Breast epithelium (tissue), 4 donors: Measurements from ENCODE around the gene STAT4. TPM values are rescaled to one million over a fixed set of nuclear protein-coding genes. Genes with fewer than 3 reads are reported as not detected.

Source experiments
- DNase-seq, 2 donors: peaks; one replicate each; pipeline ENCODE4 v3.0.0-alpha.2; 2019; ENCODE audit warnings: low spot score in 2 of 2
- H3K27ac ChIP-seq, 2 donors: fragments of 200-600 bp; sonication (generic) in 1 of 2; one replicate each; pipeline ENCODE4 v1.5.1; 2016 to 2019; ENCODE audit warnings: mild to moderate bottlenecking in 1 of 2
- H3K27me3 ChIP-seq, 2 donors: fragments of 200-600 bp; sonication (generic) in 1 of 2; one replicate each; pipeline versions ENCODE4 v1.5.1 to v1.6.0; 2017 to 2019; ENCODE audit warnings: control low read depth in 1 of 2, mild to moderate bottlenecking in 1 of 2
- H3K36me3 ChIP-seq: fragments of 200-600 bp; one replicate; pipeline ENCODE4 v1.5.1; 2019
- H3K4me1 ChIP-seq, 2 donors: fragments of 200-600 bp; sonication (generic); one replicate each; pipeline ENCODE4 v1.5.1; 2016 to 2019; ENCODE audit warnings: control low read depth in 1 of 2
- H3K4me3 ChIP-seq, 3 donors: fragments of 200-600 bp; sonication (generic); 1 replicate in 2 of 3; 2 replicates in 1 of 3; pipeline ENCODE4 v1.5.1; 2016 to 2019; ENCODE audit warnings: mild to moderate bottlenecking in 3 of 3, moderate library complexity in 2 of 3
- H3K9me3 ChIP-seq, 2 donors: fragments of 200-600 bp; sonication (generic) in 1 of 2; one replicate each; pipeline ENCODE4 v1.5.1; 2016 to 2019; ENCODE audit warnings: control low read depth in 1 of 2
- CTCF ChIP-seq, 3 donors: fragments of 450-650 bp; IDR thresholded peaks; one replicate each; pipeline ENCODE4 v1.5.1; 2016 to 2017; ENCODE audit warnings: antibody characterized with exemption in 3 of 3, mild to moderate bottlenecking in 3 of 3, moderate library complexity in 3 of 3
- POLR2A ChIP-seq: fragments of 450-650 bp; IDR thresholded peaks from one replicate; pipeline ENCODE4 v1.6.1; 2016; ENCODE audit warnings: antibody characterized with exemption, mild to moderate bottlenecking, moderate library complexity
- POLR2AphosphoS5 ChIP-seq, 3 donors: sonication (generic); formaldehyde crosslinking; IDR thresholded peaks; one replicate each; pipeline ENCODE4 v1.6.1; 2017; ENCODE audit warnings: antibody characterized with exemption in 3 of 3
- intact Hi-C: fragments of 100-400 bp; cut with DNase I; formaldehyde crosslinking; loops from one replicate; pipeline ENCODE4 v1.15.1; 2023; ENCODE audit warnings: low total_unique reads
- total RNA-seq, 3 donors: library from RNA; depleted of rRNA; stranded (reverse); fragments of >200 nt; gene quantifications; one replicate each; pipeline ENCODE4 v1.1.0, GENCODE V29; 2016

Gene STAT4
- total RNA-seq, 3 donors from 2014 or later = 1.6 to 5.9 (median 3.6) TPM

GRCh38 chr2:191195021-191195420 lies 44.2 kb upstream of the STAT4 start:
- no peak for DNase-seq
- Histone ChIP-seq H3K36me3 (no peaks in the 10 kb centered on the region), H3K4me1 (no peaks in the 10 kb centered on the region), H3K27ac (no peak overlapping the region), H3K4me3 (no peak overlapping the region), H3K27me3 (no peaks in the 10 kb centered on the region), H3K9me3 (no peaks in the 10 kb centered on the region)
- intact Hi-C loops = no loop called here
- TF ChIP-seq POLR2A = no peak
- TF ChIP-seq POLR2AphosphoS5 (IDR thresholded peaks at IDR 0.05) = no peak
- no peak for TF ChIP-seq CTCF (IDR thresholded peaks at IDR 0.05)

DNA sequence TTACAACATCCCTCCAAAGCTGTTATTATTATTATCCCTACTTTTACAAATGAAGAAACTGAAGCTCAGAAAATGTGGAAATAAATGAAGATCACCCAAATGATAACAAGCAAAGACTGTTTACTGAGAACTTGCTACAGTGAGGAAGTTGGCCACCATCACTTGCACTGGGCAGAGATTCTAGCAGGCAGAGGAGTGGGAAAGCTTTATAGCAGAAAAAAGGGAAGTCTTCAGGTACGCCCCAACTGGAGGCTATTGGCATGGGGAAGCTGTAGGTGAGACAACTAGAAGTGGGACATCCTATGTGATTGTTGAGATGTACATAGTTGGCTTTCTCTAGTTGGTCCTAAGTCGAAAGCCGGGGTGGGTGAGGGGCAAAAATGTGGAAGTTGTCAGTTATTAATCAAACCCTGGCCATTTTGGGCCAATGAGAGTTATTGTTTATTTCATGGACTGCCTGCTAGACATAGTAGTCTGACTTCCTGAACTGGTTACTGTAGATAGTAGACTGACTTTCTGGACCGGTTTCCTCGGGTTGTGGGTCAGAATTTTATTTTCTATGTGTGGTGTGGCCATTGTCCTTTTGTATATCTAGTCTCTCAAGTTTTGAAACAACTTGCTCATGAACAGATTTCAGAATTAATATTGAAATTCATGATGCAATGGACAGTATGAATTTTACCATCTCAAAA lies 40.2 kb upstream of the STAT4 start:
- TF ChIP-seq POLR2A (no peak), POLR2AphosphoS5 (IDR thresholded peaks at IDR 0.05) (no peak), CTCF (IDR thresholded peaks at IDR 0.05) (no peak)
- no peak for DNase-seq
- no peaks in the 10 kb centered on the region for H3K36me3 ChIP-seq
- no peaks in the 10 kb centered on the region for H3K9me3 ChIP-seq
- H3K27ac ChIP-seq = no peak overlapping the region
- H3K4me3 ChIP-seq = no peak overlapping the region
- intact Hi-C loops = no loop called here
- no peaks in the 10 kb centered on the region for H3K4me1 ChIP-seq
- no peaks in the 10 kb centered on the region for H3K27me3 ChIP-seq

DNA sequence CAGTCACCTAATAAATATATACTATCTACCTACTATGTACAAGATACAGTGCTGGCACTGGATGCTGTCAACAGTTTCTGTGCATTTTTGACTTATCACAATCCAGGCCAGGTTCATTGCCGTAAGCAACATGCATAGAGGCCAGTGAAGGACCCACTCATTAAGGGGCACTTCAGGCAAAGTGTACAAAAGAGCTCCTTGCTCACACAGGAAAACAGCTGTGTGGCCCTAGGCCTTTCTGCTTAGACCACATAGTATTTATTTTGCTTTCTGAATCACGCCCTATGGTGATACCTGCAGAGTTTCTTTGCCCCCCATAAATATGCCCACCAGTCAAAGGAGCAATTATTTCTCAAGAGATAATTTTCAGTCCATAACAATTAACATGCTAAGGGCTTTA lies 39.6 kb upstream of the STAT4 start:
- no peak overlapping the region for H3K27ac ChIP-seq
- TF ChIP-seq CTCF (IDR thresholded peaks at IDR 0.05) (no peak), POLR2A (no peak), POLR2AphosphoS5 (IDR thresholded peaks at IDR 0.05) (no peak)
- no peaks in the 10 kb centered on the region for H3K27me3 ChIP-seq
- DNase-seq = no peak
- no peaks in the 10 kb centered on the region for H3K4me1 ChIP-seq
- intact Hi-C loops = no loop called here
- H3K9me3 ChIP-seq = no peaks in the 10 kb centered on the region
- no peaks in the 10 kb centered on the region for H3K36me3 ChIP-seq
- no peak overlapping the region for H3K4me3 ChIP-seq

DNA sequence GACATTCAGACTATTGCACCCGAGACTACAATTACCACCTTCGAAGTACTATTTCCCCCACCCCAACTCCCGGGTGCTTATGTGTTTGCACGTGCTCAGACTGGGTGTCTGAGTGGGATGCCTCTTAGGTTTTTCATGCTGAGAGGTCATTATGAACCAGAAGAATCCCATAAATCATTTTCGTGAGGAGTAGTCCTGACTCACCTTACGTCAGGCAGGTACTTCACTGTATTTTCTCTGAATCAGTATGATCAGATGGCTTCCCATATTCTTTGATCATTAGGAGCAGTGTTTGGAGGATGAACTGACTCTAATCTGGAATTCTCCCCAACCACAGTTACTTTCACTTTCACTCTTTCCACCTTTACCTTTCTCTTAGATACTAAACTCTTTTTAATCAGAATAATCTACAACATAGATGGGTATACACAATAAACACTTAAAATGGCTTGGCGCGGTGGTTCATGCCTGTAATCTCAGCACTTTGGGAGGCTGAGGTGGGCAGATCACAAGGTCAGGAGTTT lies 38.4 kb upstream of the STAT4 start:
- Histone ChIP-seq H3K9me3 (no peaks in the 10 kb centered on the region), H3K4me1 (no peaks in the 10 kb centered on the region), H3K36me3 (no peaks in the 10 kb centered on the region), H3K27ac (no peak overlapping the region), H3K4me3 (no peak overlapping the region), H3K27me3 (no peaks in the 10 kb centered on the region)
- DNase-seq = no peak
- intact Hi-C loops = no loop called here
- TF ChIP-seq POLR2AphosphoS5 (IDR thresholded peaks at IDR 0.05) (no peak), CTCF (IDR thresholded peaks at IDR 0.05) (no peak), POLR2A (no peak)

- no peak for DNase-seq
- H3K27ac ChIP-seq = no peak overlapping the region
- H3K27me3 ChIP-seq = no peaks in the 10 kb centered on the region
- H3K4me3 ChIP-seq = no peak overlapping the region
- TF ChIP-seq POLR2A = no peak
- TF ChIP-seq POLR2AphosphoS5 (IDR thresholded peaks at IDR 0.05) = no peak
- no peak for TF ChIP-seq CTCF (IDR thresholded peaks at IDR 0.05)
- no peaks in the 10 kb centered on the region for H3K36me3 ChIP-seq
- H3K9me3 ChIP-seq = no peaks in the 10 kb centered on the region
- no peaks in the 10 kb centered on the region for H3K4me1 ChIP-seq
- intact Hi-C loops = no loop called here
These were observed 37.8 kb upstream of the STAT4 start for GRCh38 chr2:191188550-191189093.
